A549 (cell line): Measurements from ENCODE around the gene PELI2. TPM values are rescaled to one million over a fixed set of nuclear protein-coding genes. Genes with fewer than 3 reads are reported as not detected.

Experiments used
- ATAC-seq, 2 experiments: fragments of 200-7000 bp in 1 of 2; fragments of >200 bp in 1 of 2; cut with Nextera tagmentation in 1 of 2; cut with Tn5 transposase in 1 of 2; 3 replicates each; pipeline versions ENCODE4 v1.8.0 to v1.9.1; 2018 to 2020; ENCODE audit warnings: mild to moderate bottlenecking in 1 of 2, moderate library complexity in 1 of 2
- CTCF ChIA-PET: fragments of 300-600 bp; sonication (Branson Sonifier 250); formaldehyde crosslinking; extraction: SDS; loops from one replicate; lab custom pipeline; 2021; ENCODE audit warnings: antibody characterized with exemption, inconsistent platforms; lab: Yijun Ruan, JAX
- POLR2A ChIA-PET: fragments of 350-600 bp; formaldehyde crosslinking; extraction: SDS; loops from one replicate; lab custom pipeline; 2021; ENCODE audit warnings: antibody characterized with exemption, inconsistent platforms; lab: Yijun Ruan, JAX
- DNase-seq, 2 experiments: peaks; one replicate each; pipeline versions ENCODE4 v3.0.0 to v3.0.0-alpha.2; 2011 to 2016; ENCODE audit warnings: low read depth in 1 of 2, low spot score in 1 of 2
- FAIRE-seq: peaks from 2 replicates; lab custom pipeline; 2011; peaks lifted over from hg19 to GRCh38; lab: Jason Lieb, UNC
- H3K27ac ChIP-seq, 2 experiments: fragments of >200 bp; sonication (Bioruptor Twin); formaldehyde crosslinking; 3 replicates each; pipeline ENCODE4 v1.5.1; 2016 to 2017
- H3K4me1 ChIP-seq: fragments of >200 bp; sonication (Bioruptor Twin); formaldehyde crosslinking; 3 replicates; pipeline ENCODE4 v1.6.1; 2016
- H3K4me2 ChIP-seq: fragments of >200 bp; sonication (Bioruptor Twin); formaldehyde crosslinking; 3 replicates; pipeline ENCODE4 v1.6.1; 2016
- H3K4me3 ChIP-seq: fragments of >200 bp; sonication (Bioruptor Twin); formaldehyde crosslinking; 3 replicates; pipeline ENCODE4 v1.5.1; 2016
- H3K9me3 ChIP-seq: fragments of >200 bp; sonication (Bioruptor Twin); formaldehyde crosslinking; 3 replicates; pipeline ENCODE4 v1.6.1; 2016
- ATOH8 ChIP-seq: fragments of 250-450 bp; sonication (Bioruptor Pico); IDR thresholded peaks from 2 replicates; pipeline ENCODE4 v1.5.0; 2020; ENCODE audit warnings: low read depth, mild to moderate bottlenecking, moderate library complexity
- HDAC2 ChIP-seq: fragments of 200-600 bp; sonication (generic); IDR thresholded peaks from 2 replicates; pipeline ENCODE4 v1.6.1; 2016
- HES2 ChIP-seq: fragments of >200 bp; sonication (Bioruptor Twin); formaldehyde crosslinking; IDR thresholded peaks from 2 replicates; pipeline ENCODE4 v1.6.1; 2016
- HMGXB4 ChIP-seq: fragments of 250-450 bp; sonication (Bioruptor Pico); IDR thresholded peaks from 2 replicates; pipeline ENCODE4 v1.5.0; 2021; ENCODE audit warnings: mild to moderate bottlenecking, moderate library complexity, borderline replicate concordance
- JUN ChIP-seq, 2 experiments: fragments of >200 bp; sonication (Bioruptor Twin); formaldehyde crosslinking; IDR thresholded peaks; 2 replicates in 1 of 2; 3 replicates in 1 of 2; pipeline ENCODE4 v1.6.1; 2016 to 2017
- KDM1A ChIP-seq: fragments of 200-600 bp; sonication (generic); IDR thresholded peaks from 2 replicates; pipeline ENCODE4 v1.6.1; 2016; ENCODE audit warnings: low read depth, mild to moderate bottlenecking
- MAZ ChIP-seq: fragments of 150-350 bp; IDR thresholded peaks from 2 replicates; pipeline ENCODE4 v1.6.1; 2014; ENCODE audit warnings: antibody characterized with exemption, low read depth, low read length, borderline replicate concordance
- MYC ChIP-seq: IDR thresholded peaks from 2 replicates; pipeline ENCODE4 v1.6.1; 2012; ENCODE audit warnings: mild to moderate bottlenecking, inconsistent platforms, low read length, improper control_type of control experiment, borderline replicate concordance
- NFE2L2 ChIP-seq: fragments of 150-350 bp; conservative IDR thresholded peaks from 2 replicates; pipeline ENCODE4 v1.6.1; 2014; ENCODE audit warnings: low read length
- NR3C1 ChIP-seq: fragments of >200 bp; sonication (Bioruptor Twin); formaldehyde crosslinking; IDR thresholded peaks from 3 replicates; pipeline ENCODE4 v1.6.1; 2017
- PBX3 ChIP-seq: IDR thresholded peaks from 2 replicates; pipeline ENCODE4 v1.6.1; 2012
- POLR2A ChIP-seq: IDR thresholded peaks from 2 replicates; pipeline ENCODE4 v1.6.1; 2012; ENCODE audit warnings: mild to moderate bottlenecking, low read length
- RAD21 ChIP-seq, 2 experiments: fragments of >200 bp in 1 of 2; sonication (Bioruptor Twin) in 1 of 2; formaldehyde crosslinking in 1 of 2; IDR thresholded peaks in 1 of 2; conservative IDR thresholded peaks in 1 of 2; 2 replicates in 1 of 2; 3 replicates in 1 of 2; pipeline ENCODE4 v1.6.1; 2012 to 2018; ENCODE audit warnings: inconsistent platforms in 1 of 2
- SREBF2 ChIP-seq: fragments of 450-650 bp; IDR thresholded peaks from 2 replicates; pipeline ENCODE4 v1.6.1; 2014; ENCODE audit warnings: mild to moderate bottlenecking, moderate library complexity
- TFCP2L1 ChIP-seq: fragments of 250-450 bp; sonication (Bioruptor Pico); IDR thresholded peaks from 2 replicates; pipeline ENCODE4 v1.5.0; 2021; ENCODE audit warnings: mild to moderate bottlenecking
- ZNF302 ChIP-seq: fragments of 250-450 bp; sonication (Bioruptor Pico); IDR thresholded peaks from 2 replicates; pipeline ENCODE4 v1.9.0; 2021; ENCODE audit warnings: inconsistent platforms, mild to moderate bottlenecking, moderate library complexity
- ZSCAN20 ChIP-seq: fragments of 250-450 bp; sonication (Bioruptor Pico); IDR thresholded peaks from 2 replicates; pipeline ENCODE4 v1.8.0; 2022; ENCODE audit warnings: mild to moderate bottlenecking, moderate library complexity
- WGBS: methylation state at CpG from one replicate; pipeline ENCODE4 v1.1.6; 2017; ENCODE audit errors: missing lambda C conversion rate; 5-methylcytosine and 5-hydroxymethylcytosine counted together
- polyA plus RNA-seq, 4 experiments: library from polyadenylated mRNA; depleted of rRNA in 3 of 4; stranded (reverse); fragments of >200 nt; fragmentation: RNase III in 1 of 4; extraction: RNeasy Plus Mini Kit Qiagen cat#74134 plus additional on column Dnase treatment in 1 of 4; gene quantifications; 2 replicates in 3 of 4; 3 replicates in 1 of 4; pipeline ENCODE4 v1.2.3, GENCODE V29; 2011 to 2017

The PELI2 gene
- polyA plus RNA-seq, 2 of the 4 experiments (the other 2 are of a cell fraction), result 0.93 to 7.2 TPM

- peak in 1 of 2 experiments; percentile 5 for DNase-seq
- WGBS, result 92% methylated on average over 2 of the region's 2 CpGs
- Histone ChIP-seq H3K9me3 (no peaks in the 10 kb centered on the region), H3K4me3 (no peak overlapping the region), H3K4me1 (no peaks in the 10 kb centered on the region), H3K27ac (no peak overlapping the region), H3K4me2 (no peak overlapping the region)
- POLR2A ChIA-PET, result no interaction called here
- TF ChIP-seq RAD21 (conservative IDR thresholded peaks at IDR 0.05 in 1 of 2, IDR thresholded peaks at IDR 0.05 in 1 of 2) (0 out of 5 replicates have a peak, but pooled peaks of 1 of the 2 experiments have one; percentile 12), POLR2A (no peak)
- CTCF ChIA-PET, result no interaction called here
- no peak for ATAC-seq
- no peak for FAIRE-seq
Observed at GRCh38 chr14:56280843-56281242, 162.6 kb downstream of the PELI2 start.

- no peak for FAIRE-seq
- H3K4me1 ChIP-seq, result no peaks in the 10 kb centered on the region
- no peak overlapping the region for H3K4me3 ChIP-seq
- CTCF ChIA-PET, result interaction anchor here (0.9 kb wide), 1 partner anchor 13 kb away, joined by 4 read pairs; no protein-coding TSS in a partner anchor
- no peaks in the 10 kb centered on the region for H3K9me3 ChIP-seq
- WGBS, result 89% methylated on average over 2 of the region's 2 CpGs
- no peak for TF ChIP-seq NR3C1
- TF ChIP-seq, all 56 proteins: peak for 0
- H3K4me2 ChIP-seq, result no peak overlapping the region
- ATAC-seq, result no peak
- no peak overlapping the region for H3K27ac ChIP-seq
- POLR2A ChIA-PET, result no interaction called here
- no peak for DNase-seq
Observed at GRCh38 chr14:56282179-56282578, 164.0 kb downstream of the PELI2 start.

- Histone ChIP-seq H3K4me1 (no peaks in the 10 kb centered on the region), H3K9me3 (no peaks in the 10 kb centered on the region), H3K27ac (no peak overlapping the region), H3K4me2 (no peak overlapping the region), H3K4me3 (no peak overlapping the region)
- CTCF ChIA-PET, result no interaction called here
- POLR2A ChIA-PET, result no interaction called here
- DNase-seq (no peak), FAIRE-seq (no peak), ATAC-seq (no peak)
- 100% methylated on average over 1 of the region's 1 CpG for WGBS
- no peak for TF ChIP-seq HES2
Observed at GRCh38 chr14:56284641-56285040, 166.4 kb downstream of the PELI2 start.

- Histone ChIP-seq H3K9me3 (no peaks in the 10 kb centered on the region), H3K4me1 (no peaks in the 10 kb centered on the region), H3K27ac (no peak overlapping the region), H3K4me2 (no peak overlapping the region), H3K4me3 (no peak overlapping the region)
- no peak for DNase-seq
- POLR2A ChIA-PET, result no interaction called here
- no peak for FAIRE-seq
- CTCF ChIA-PET, result interaction anchor here (0.6 kb wide), 1 partner anchor 616 kb away, joined by 3 read pairs; no protein-coding TSS in a partner anchor
- TF ChIP-seq JUN (IDR thresholded peaks at IDR 0.05) (no peak), ATOH8 (CRISPR knock-in tag) (no peak), ZNF302 (CRISPR knock-in tag) (no peak), TFCP2L1 (CRISPR knock-in tag) (no peak), ZSCAN20 (CRISPR knock-in tag) (no peak), KDM1A (no peak), SREBF2 (no peak), PBX3 (no peak), NFE2L2 (no peak), MAZ (no peak)
- no peak for ATAC-seq
- 84% methylated on average over 2 of the region's 2 CpGs for WGBS
Observed at GRCh38 chr14:56289155-56289554, 170.9 kb downstream of the PELI2 start.

GRCh38 chr14:56290195-56290594 lies 172.0 kb downstream of the PELI2 start:
- no peak for ATAC-seq
- H3K27ac ChIP-seq, result no peak overlapping the region
- FAIRE-seq, result no peak
- no peak overlapping the region for H3K4me3 ChIP-seq
- H3K4me2 ChIP-seq, result no peak overlapping the region
- no peak for DNase-seq
- TF ChIP-seq HMGXB4, result no peak
- no peak for TF ChIP-seq ATOH8 (CRISPR knock-in tag)
- no peak for TF ChIP-seq MYC
- TF ChIP-seq HDAC2, result no peak
- CTCF ChIA-PET, result no interaction called here
- 90% methylated on average over 14 of the region's 14 CpGs for WGBS
- H3K9me3 ChIP-seq, result no peaks in the 10 kb centered on the region
- POLR2A ChIA-PET, result no interaction called here
- no peaks in the 10 kb centered on the region for H3K4me1 ChIP-seq
